A673 (cell line): ENCODE data around the gene RAB6D. TPM values are rescaled to one million over a fixed set of nuclear protein-coding genes. Genes with fewer than 3 reads are reported as not detected.
"Not testable (repeated sequence)": the region's sequence is repeated elsewhere in the genome, so short reads cannot be mapped to it uniquely, and the experiment has no call there.

Experiments used
- BruUV-seq: library from RNA; stranded (reverse); fragments of 400-500 nt; replicated peaks from 2 replicates; lab custom pipeline; 2021; lab: Mats Ljungman, UMichigan
- CTCF ChIA-PET: fragments of 300-600 bp; sonication (Branson Sonifier 250); formaldehyde crosslinking; loops from one replicate; lab custom pipeline; 2022; ENCODE audit warnings: antibody characterized with exemption; lab: Charles Lee
- POLR2A ChIA-PET: fragments of 300-600 bp; sonication (Branson Sonifier 250); formaldehyde crosslinking; loops from one replicate; lab custom pipeline; 2022; ENCODE audit warnings: antibody characterized with exemption; ENCODE audit not compliant: low non-redundant PET; lab: Charles Lee
- DNase-seq: peaks from one replicate; pipeline ENCODE4 v3.0.0-alpha.2; 2015; ENCODE audit warnings: low spot score
- H3K27ac ChIP-seq: fragments of 200-600 bp; sonication (generic); 2 replicates; pipeline ENCODE4 v1.5.1; 2016; ENCODE audit warnings: mixed run types, low read depth, mild to moderate bottlenecking, mixed read lengths, antibody characterized with exemption, low read length; ENCODE audit not compliant: poor library complexity, severe bottlenecking
- H3K27me3 ChIP-seq: fragments of 200-600 bp; sonication (generic); replicated peaks from 2 replicates; pipeline ENCODE4 v1.6.1; 2017; ENCODE audit warnings: mixed run types, low read depth, mild to moderate bottlenecking, mixed read lengths, antibody characterized with exemption, low read length; ENCODE audit not compliant: insufficient read depth, poor library complexity
- H3K36me3 ChIP-seq: fragments of 200-600 bp; sonication (generic); 2 replicates; pipeline ENCODE4 v1.6.1; 2016; ENCODE audit warnings: mixed run types, mild to moderate bottlenecking, mixed read lengths, antibody characterized with exemption, low read length; ENCODE audit not compliant: insufficient read depth, poor library complexity, severe bottlenecking
- H3K4me1 ChIP-seq: fragments of 200-600 bp; sonication (generic); 2 replicates; pipeline ENCODE4 v1.6.1; 2017; ENCODE audit warnings: mixed run types, mild to moderate bottlenecking, mixed read lengths, antibody characterized with exemption, low read length; ENCODE audit not compliant: insufficient read depth, poor library complexity, severe bottlenecking
- H3K4me3 ChIP-seq: fragments of 200-600 bp; sonication (generic); 2 replicates; pipeline ENCODE4 v1.5.1; 2016; ENCODE audit warnings: low read depth, mixed run types, mild to moderate bottlenecking, mixed read lengths, low read length; ENCODE audit not compliant: poor library complexity, severe bottlenecking
- H3K9me3 ChIP-seq: fragments of 200-600 bp; sonication (generic); 2 replicates; pipeline ENCODE4 v1.6.1; 2016; ENCODE audit warnings: mixed run types, low read depth, mild to moderate bottlenecking, mixed read lengths, antibody characterized with exemption, low read length; ENCODE audit not compliant: poor library complexity, severe bottlenecking
- EZH2 ChIP-seq: fragments of 200-600 bp; sonication (generic); IDR thresholded peaks from 2 replicates; pipeline ENCODE4 v1.6.1; 2017; ENCODE audit warnings: borderline replicate concordance, low read depth, mild to moderate bottlenecking, mixed read lengths, antibody characterized with exemption, low read length; ENCODE audit not compliant: poor library complexity, severe bottlenecking
- intact Hi-C: fragments of 100-400 bp; cut with micrococcal nuclease; formaldehyde crosslinking; loops from one replicate; pipeline ENCODE4 v1.10.0; 2022; ENCODE audit not compliant: unreplicated experiment
- total RNA-seq: library from RNA; stranded (reverse); gene quantifications from 2 replicates; pipeline ENCODE4 v1.2.3, GENCODE V29; 2021
- TF ChIP-seq, protein P1 (sequence below): fragments of 300-800, 200-600 bp; sonication (generic); conservative IDR thresholded peaks from 2 replicates; pipeline ENCODE4 v1.5.1; 2017; ENCODE audit warnings: low read depth, mild to moderate bottlenecking, antibody characterized with exemption, low read length, moderate library complexity, mixed read lengths

Gene RAB6D
- total RNA-seq, 1 experiment from 2014 or later: not detected

GRCh38 chr2:131367352-131367751, 3.4 kb upstream of the RAB6D start:
- Histone ChIP-seq H3K4me1 (no peaks in the 10 kb centered on the region), H3K9me3 (no peaks in the 10 kb centered on the region), H3K27me3 (peaks cover 34% of the 10 kb centered on the region), H3K4me3 (no peak overlapping the region), H3K27ac (no peak overlapping the region), H3K36me3 (no peaks in the 10 kb centered on the region)
- no TSS peak for BruUV-seq
- intact Hi-C loops: no loop called here
- DNase-seq: no peak
- TF ChIP-seq, protein P1, sequence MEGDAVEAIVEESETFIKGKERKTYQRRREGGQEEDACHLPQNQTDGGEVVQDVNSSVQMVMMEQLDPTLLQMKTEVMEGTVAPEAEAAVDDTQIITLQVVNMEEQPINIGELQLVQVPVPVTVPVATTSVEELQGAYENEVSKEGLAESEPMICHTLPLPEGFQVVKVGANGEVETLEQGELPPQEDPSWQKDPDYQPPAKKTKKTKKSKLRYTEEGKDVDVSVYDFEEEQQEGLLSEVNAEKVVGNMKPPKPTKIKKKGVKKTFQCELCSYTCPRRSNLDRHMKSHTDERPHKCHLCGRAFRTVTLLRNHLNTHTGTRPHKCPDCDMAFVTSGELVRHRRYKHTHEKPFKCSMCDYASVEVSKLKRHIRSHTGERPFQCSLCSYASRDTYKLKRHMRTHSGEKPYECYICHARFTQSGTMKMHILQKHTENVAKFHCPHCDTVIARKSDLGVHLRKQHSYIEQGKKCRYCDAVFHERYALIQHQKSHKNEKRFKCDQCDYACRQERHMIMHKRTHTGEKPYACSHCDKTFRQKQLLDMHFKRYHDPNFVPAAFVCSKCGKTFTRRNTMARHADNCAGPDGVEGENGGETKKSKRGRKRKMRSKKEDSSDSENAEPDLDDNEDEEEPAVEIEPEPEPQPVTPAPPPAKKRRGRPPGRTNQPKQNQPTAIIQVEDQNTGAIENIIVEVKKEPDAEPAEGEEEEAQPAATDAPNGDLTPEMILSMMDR: no peak
- TF ChIP-seq EZH2: no peak
- ChIA-PET POLR2A (no interaction called here), CTCF (no interaction called here)

DNA sequence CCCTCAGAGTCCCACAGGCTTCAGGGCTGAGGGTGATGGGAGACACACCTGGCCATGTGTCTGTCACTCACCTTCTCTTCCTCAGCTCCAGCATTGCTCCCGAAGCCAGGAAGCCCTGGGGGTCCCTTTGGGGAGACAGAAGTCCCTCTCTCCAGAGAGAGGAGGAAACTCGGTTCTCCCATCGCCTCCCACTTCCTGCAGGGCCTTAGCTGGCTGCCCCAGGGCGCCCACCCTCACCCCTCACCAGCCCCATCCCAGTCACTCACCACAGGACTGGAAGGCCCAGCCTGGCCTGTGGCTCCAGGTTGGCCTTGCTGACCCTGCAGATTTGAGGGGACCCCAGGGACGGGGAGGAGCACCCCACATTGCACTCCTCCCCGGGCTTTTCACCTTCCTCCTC, 2.7 kb upstream of the RAB6D start:
- no peaks in the 10 kb centered on the region for H3K4me1 ChIP-seq
- TF ChIP-seq, protein P1: no peak
- TF ChIP-seq EZH2: no peak
- ChIA-PET CTCF (no interaction called here), POLR2A (no interaction called here)
- intact Hi-C loops: no loop called here
- H3K36me3 ChIP-seq: no peaks in the 10 kb centered on the region
- no TSS peak for BruUV-seq
- peaks cover 41% of the 10 kb centered on the region for H3K27me3 ChIP-seq
- no peak overlapping the region for H3K4me3 ChIP-seq
- DNase-seq: no peak
- no peaks in the 10 kb centered on the region for H3K9me3 ChIP-seq
- no peak overlapping the region for H3K27ac ChIP-seq

GRCh38 chr2:131365452-131365851, 1.5 kb upstream of the RAB6D start:
- Histone ChIP-seq H3K9me3 (no peaks in the 10 kb centered on the region), H3K27me3 (peaks cover 53% of the 10 kb centered on the region), H3K27ac (no peak overlapping the region), H3K36me3 (no peaks in the 10 kb centered on the region), H3K4me1 (no peaks in the 10 kb centered on the region), H3K4me3 (no peak overlapping the region)
- DNase-seq: no peak
- TF ChIP-seq EZH2: no peak
- TF ChIP-seq, protein P1: no peak
- ChIA-PET POLR2A (no interaction called here), CTCF (no interaction called here)
- intact Hi-C loops: no loop called here
- no TSS peak for BruUV-seq

GRCh38 chr2:131363213-131363612, 755 bp downstream of the RAB6D start:
- CTCF ChIA-PET, H3K36me3 ChIP-seq, H3K4me3 ChIP-seq, DNase-seq, H3K9me3 ChIP-seq, intact Hi-C loops, H3K4me1 ChIP-seq, POLR2A ChIA-PET, H3K27ac ChIP-seq, BruUV-seq: not testable (repeated sequence)
- peaks cover 57% of the 10 kb centered on the region for H3K27me3 ChIP-seq

DNA sequence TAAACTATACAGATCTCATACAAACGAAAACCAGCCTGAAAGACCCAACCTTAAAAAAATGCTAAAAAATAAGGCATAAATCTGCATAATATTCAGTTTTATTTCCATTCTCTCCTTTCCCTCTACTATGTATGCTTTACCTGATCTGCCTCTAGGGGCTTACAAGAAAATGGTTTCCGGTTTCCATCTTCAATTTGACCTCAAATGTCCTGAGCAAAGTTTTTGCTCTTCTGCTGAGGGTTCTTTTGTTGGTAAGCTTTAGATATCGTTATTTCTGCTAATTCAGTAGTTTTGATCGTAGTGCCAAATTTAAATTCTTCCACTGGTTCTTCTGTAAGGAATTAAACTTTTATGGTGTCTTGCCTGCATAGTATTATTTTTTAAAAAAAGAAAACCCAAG, 2.2 kb downstream of the RAB6D start:
- H3K4me1 ChIP-seq, DNase-seq, H3K4me3 ChIP-seq, intact Hi-C loops, CTCF ChIA-PET, H3K36me3 ChIP-seq, BruUV-seq, H3K9me3 ChIP-seq, H3K27ac ChIP-seq, POLR2A ChIA-PET: not testable (repeated sequence)
- peaks cover 57% of the 10 kb centered on the region for H3K27me3 ChIP-seq
